Fibroblast of lung (primary cell): ENCODE results near the gene DNAI1. TPM values are rescaled to one million over a fixed set of nuclear protein-coding genes. Genes with fewer than 3 reads are reported as not detected.

Experiments
- DNase-seq, 2 donors: peaks; one replicate each; pipeline versions ENCODE4 v3.0.0 to v3.0.0-alpha.2; 2010; ENCODE audit warnings: low read depth in 2 of 2
- H2AFZ ChIP-seq: 2 replicates; pipeline ENCODE4 v1.5.1; 2012; ENCODE audit warnings: low read length, control low read depth, inconsistent platforms
- H3K27ac ChIP-seq: 2 replicates; pipeline ENCODE4 v1.5.1; 2011; ENCODE audit warnings: low read length, control low read depth; ENCODE audit not compliant: insufficient read depth
- H3K27me3 ChIP-seq: 2 replicates; pipeline ENCODE4 v1.5.1; 2011; ENCODE audit warnings: mild to moderate bottlenecking, low read length; ENCODE audit not compliant: control insufficient read depth, insufficient read depth
- H3K36me3 ChIP-seq: 2 replicates; pipeline ENCODE4 v1.5.1; 2011; ENCODE audit warnings: low read length; ENCODE audit not compliant: control insufficient read depth, insufficient read depth
- H3K4me1 ChIP-seq: 2 replicates; pipeline ENCODE4 v1.5.1; 2011; ENCODE audit warnings: low read length; ENCODE audit not compliant: control insufficient read depth, insufficient read depth; ENCODE audit errors: extremely low read depth
- H3K4me2 ChIP-seq: 2 replicates; pipeline ENCODE4 v1.5.1; 2011; ENCODE audit warnings: low read length, control low read depth; ENCODE audit not compliant: insufficient read depth; ENCODE audit errors: extremely low read depth
- H3K4me3 ChIP-seq, 4 experiments: fragments of 200-600 bp in 1 of 4; sonication (generic) in 1 of 4; replicated peaks in 1 of 4; 2 replicates each; pipeline ENCODE4 v1.5.1; 2011 to 2016; ENCODE audit warnings: low read length in 4 of 4, low read depth in 3 of 4, mild to moderate bottlenecking in 3 of 4, control low read depth in 2 of 4, inconsistent platforms in 1 of 4, mixed read lengths in 1 of 4; ENCODE audit not compliant: insufficient read depth in 1 of 4; ENCODE audit errors: control extremely low read depth in 1 of 4
- H3K79me2 ChIP-seq: 2 replicates; pipeline ENCODE4 v1.5.1; 2012; ENCODE audit warnings: mild to moderate bottlenecking, low read length, inconsistent platforms; ENCODE audit not compliant: control insufficient read depth, insufficient read depth
- H3K9ac ChIP-seq: 2 replicates; pipeline ENCODE4 v1.5.1; 2011; ENCODE audit warnings: mild to moderate bottlenecking, low read length, control low read depth; ENCODE audit not compliant: insufficient read depth
- H3K9me3 ChIP-seq: 2 replicates; pipeline ENCODE4 v1.5.1; 2012; ENCODE audit warnings: low read depth, low read length; ENCODE audit not compliant: control insufficient read depth, insufficient read depth
- H4K20me1 ChIP-seq: 2 replicates; pipeline ENCODE4 v1.5.1; 2011; ENCODE audit warnings: low read length; ENCODE audit not compliant: control insufficient read depth, insufficient read depth; ENCODE audit errors: extremely low read depth
- CTCF ChIP-seq, 2 donors: IDR thresholded peaks in 1 of 2; conservative IDR thresholded peaks in 1 of 2; 1 replicate in 1 of 2; 2 replicates in 1 of 2; pipeline ENCODE4 v1.5.1; 2011 to 2012; ENCODE audit warnings: low read length in 2 of 2, control low read depth in 1 of 2, inconsistent platforms in 1 of 2, low read depth in 1 of 2, mild to moderate bottlenecking in 1 of 2
- EZH2 ChIP-seq: IDR thresholded peaks from 2 replicates; pipeline ENCODE4 v1.5.1; 2012; ENCODE audit warnings: low read length, control low read depth, mild to moderate bottlenecking; ENCODE audit errors: missing control alignments
- polyA plus RNA-seq, 2 donors: library from polyadenylated mRNA; depleted of rRNA in 1 of 2; stranded (reverse) in 1 of 2; unstranded in 1 of 2; fragments of >200 nt; gene quantifications; 2 replicates each; pipeline ENCODE4 v1.2.1, GENCODE V29; 2011 to 2012; ENCODE audit warnings: missing spikeins in 1 of 2
- total RNA-seq: library from RNA; depleted of rRNA; stranded (reverse); fragments of >200 nt; gene quantifications from 2 replicates; pipeline ENCODE4 v1.2.1, GENCODE V29; 2014

DNAI1 gene
- total and polyA plus RNA-seq, 2 donors (not counting 1 experiment from before 2014, with no cell fraction given): not detected

DNA sequence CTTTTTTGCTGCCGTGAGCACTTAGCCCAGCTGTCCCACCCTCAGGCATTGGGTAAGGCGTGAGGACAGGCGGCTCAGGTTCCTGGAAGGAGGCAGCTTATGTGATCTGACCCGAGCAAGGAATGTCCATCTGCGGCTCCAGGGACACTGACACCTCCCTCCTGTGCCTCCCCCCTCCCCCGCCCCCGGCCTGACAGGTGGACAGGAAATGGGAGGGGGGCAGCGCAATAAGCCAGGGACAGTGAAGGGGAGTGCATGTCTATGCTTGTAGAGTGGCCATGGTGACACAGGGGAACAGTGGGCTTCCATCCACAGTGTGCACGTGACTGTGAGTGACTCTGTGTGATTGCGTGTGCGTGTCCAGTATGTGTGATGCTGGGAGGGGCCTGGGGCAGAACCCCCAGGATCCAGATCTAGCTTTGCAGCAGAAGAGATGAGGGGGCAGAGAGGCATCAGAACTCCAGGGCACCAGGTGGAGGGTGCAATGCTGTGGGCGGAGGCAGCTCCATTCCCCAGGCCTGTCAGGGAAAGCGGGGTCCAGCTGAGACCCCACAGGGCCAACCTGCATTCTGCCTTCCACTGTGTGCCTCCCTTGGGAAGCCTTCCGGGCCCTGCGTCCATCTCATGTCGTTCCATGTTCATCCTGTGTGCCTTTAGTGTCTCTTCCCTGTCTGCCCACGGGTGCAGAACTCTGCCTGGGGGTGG lies 100.5 kb downstream of the DNAI1 start:
- no peaks in the 10 kb centered on the region for H3K36me3 ChIP-seq
- H3K9ac ChIP-seq: no peak overlapping the region
- H3K4me1 ChIP-seq: peaks cover 2% of the 10 kb centered on the region
- no peak overlapping the region for H3K4me3 ChIP-seq
- no peak overlapping the region for H2AFZ ChIP-seq
- no peaks in the 10 kb centered on the region for H3K9me3 ChIP-seq
- TF ChIP-seq CTCF (conservative IDR thresholded peaks at IDR 0.05 in 1 of 2, IDR thresholded peaks at IDR 0.05 in 1 of 2; ENCODE audit: low read depth in 1 of 2, low read length in 2 of 2) (no peak), EZH2 (no peak)
- no peaks in the 10 kb centered on the region for H3K79me2 ChIP-seq
- no peak overlapping the region for H3K27ac ChIP-seq
- no peaks in the 10 kb centered on the region for H4K20me1 ChIP-seq
- no peak for DNase-seq
- H3K27me3 ChIP-seq: no peaks in the 10 kb centered on the region
- H3K4me2 ChIP-seq: no peak overlapping the region

- H3K9me3 ChIP-seq: no peaks in the 10 kb centered on the region
- no peaks in the 10 kb centered on the region for H3K36me3 ChIP-seq
- H3K79me2 ChIP-seq: no peaks in the 10 kb centered on the region
- H3K4me2 ChIP-seq: no peak overlapping the region
- no peaks in the 10 kb centered on the region for H4K20me1 ChIP-seq
- no peak for TF ChIP-seq CTCF (conservative IDR thresholded peaks at IDR 0.05 in 1 of 2, IDR thresholded peaks at IDR 0.05 in 1 of 2; ENCODE audit: low read depth in 1 of 2, low read length in 2 of 2)
- no peak for TF ChIP-seq EZH2
- no peak overlapping the region for H3K27ac ChIP-seq
- no peaks in the 10 kb centered on the region for H3K27me3 ChIP-seq
- H3K4me3 ChIP-seq: no peak overlapping the region
- peak; percentile 52 to 59 for DNase-seq
- H2AFZ ChIP-seq: no peak overlapping the region
- peaks cover 2% of the 10 kb centered on the region for H3K4me1 ChIP-seq
- no peak overlapping the region for H3K9ac ChIP-seq
Measured at GRCh38 chr9:34559624-34560455, 101.2 kb downstream of the DNAI1 start.

DNA sequence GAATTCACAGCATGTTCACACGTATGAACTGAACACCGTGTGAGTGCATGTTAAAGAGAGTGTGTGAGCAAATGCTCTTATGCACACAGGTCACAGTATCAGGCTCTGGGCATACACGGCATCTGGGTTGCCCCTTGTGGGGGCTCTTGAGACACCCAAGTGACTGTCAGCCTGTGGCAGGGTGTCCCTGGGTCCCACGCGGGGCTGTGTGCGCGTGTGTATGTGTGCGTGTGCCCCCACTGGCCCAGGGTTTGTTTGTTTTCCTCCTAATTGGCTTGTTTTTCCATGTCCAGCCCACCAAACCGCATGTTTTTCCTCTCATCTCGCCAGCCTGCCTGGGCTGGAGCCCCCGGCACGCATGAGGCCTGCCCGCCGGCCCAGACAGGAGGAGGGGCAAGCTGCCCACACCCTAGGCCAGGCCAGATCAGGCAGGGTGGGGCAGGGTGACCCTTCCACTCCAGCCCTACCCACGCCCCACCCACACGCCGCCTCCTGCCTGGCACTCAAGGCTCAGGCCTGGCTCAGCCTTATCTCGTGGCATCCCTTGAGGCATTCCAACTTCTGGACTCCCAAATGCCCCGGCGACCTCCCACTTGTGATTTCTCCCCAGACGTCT lies 102.1 kb downstream of the DNAI1 start:
- no peak overlapping the region for H3K27ac ChIP-seq
- no peaks in the 10 kb centered on the region for H3K36me3 ChIP-seq
- H3K4me3 ChIP-seq: no peak overlapping the region
- H3K27me3 ChIP-seq: no peaks in the 10 kb centered on the region
- no peaks in the 10 kb centered on the region for H4K20me1 ChIP-seq
- no peak for TF ChIP-seq EZH2
- no peak for TF ChIP-seq CTCF (conservative IDR thresholded peaks at IDR 0.05 in 1 of 2, IDR thresholded peaks at IDR 0.05 in 1 of 2; ENCODE audit: low read depth in 1 of 2, low read length in 2 of 2)
- H3K9me3 ChIP-seq: no peaks in the 10 kb centered on the region
- H3K79me2 ChIP-seq: no peaks in the 10 kb centered on the region
- H2AFZ ChIP-seq: no peak overlapping the region
- H3K4me2 ChIP-seq: no peak overlapping the region
- H3K4me1 ChIP-seq: peaks cover 2% of the 10 kb centered on the region
- H3K9ac ChIP-seq: no peak overlapping the region
- DNase-seq: no peak
